Type B pancreatic cell (in vitro differentiated cells): Measurements from ENCODE around the gene USP38. TPM values are rescaled to one million over a fixed set of nuclear protein-coding genes. Genes with fewer than 3 reads are reported as not detected.
"Not testable (repeated sequence)": the region's sequence is repeated elsewhere in the genome, so short reads cannot be mapped to it uniquely, and the experiment has no call there.

Source experiments
- DNase-seq: peaks from one replicate; pipeline ENCODE4 v3.0.0; 2021; ENCODE audit warnings: mixed read lengths; ENCODE audit not compliant: unreplicated experiment; ENCODE audit errors: extremely low spot score
- H3K27ac Mint-ChIP-seq: 2 replicates; pipeline ENCODE4 v1.8.0; 2021; ENCODE audit warnings: mild to moderate bottlenecking, mixed read lengths
- H3K27me3 Mint-ChIP-seq: 2 replicates; pipeline ENCODE4 v1.8.0; 2021; ENCODE audit warnings: mixed read lengths
- H3K36me3 Mint-ChIP-seq: 2 replicates; pipeline ENCODE4 v1.8.0; 2021; ENCODE audit warnings: mixed read lengths
- H3K4me1 Mint-ChIP-seq: one replicate; pipeline ENCODE4 v1.8.0; 2021; ENCODE audit warnings: mixed read lengths; ENCODE audit not compliant: unreplicated experiment
- H3K4me3 Mint-ChIP-seq: 2 replicates; pipeline ENCODE4 v1.8.0; 2021; ENCODE audit warnings: mild to moderate bottlenecking, mixed read lengths
- H3K9me3 Mint-ChIP-seq: 2 replicates; pipeline ENCODE4 v1.8.0; 2021; ENCODE audit warnings: mixed read lengths
- total RNA-seq: library from RNA; stranded (reverse); gene quantifications from 2 replicates; pipeline ENCODE4 v1.2.1, GENCODE V29; 2021; ENCODE audit warnings: low replicate concordance
- TF ChIP-seq, protein P1 (sequence below): fragments of 200-600 bp; sonication (generic); conservative IDR thresholded peaks from 2 replicates; pipeline ENCODE4 v1.5.0; 2021; ENCODE audit warnings: antibody characterized with exemption, mild to moderate bottlenecking

Gene USP38
- total RNA-seq, 1 donor from 2014 or later = 21.9 TPM

DNA sequence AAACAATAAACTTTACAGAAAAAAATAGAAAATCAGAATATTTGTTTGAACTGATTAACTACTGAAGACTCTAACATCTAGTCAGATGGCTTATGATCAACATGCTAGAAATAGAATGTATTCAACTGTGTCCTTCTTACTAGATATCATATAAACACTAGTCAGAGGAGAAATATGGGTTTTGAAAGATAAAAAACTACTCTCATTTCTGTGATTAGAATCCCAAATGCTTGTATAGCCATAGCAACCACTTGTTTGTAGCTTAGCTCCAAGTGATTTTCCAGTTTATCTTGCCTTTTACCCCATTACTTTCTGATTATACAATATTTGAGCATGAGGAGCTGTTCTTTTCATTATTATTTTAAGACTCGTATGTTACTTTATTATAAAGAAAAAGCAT, 31.2 kb downstream of the USP38 start:
- H3K4me3 Mint-ChIP-seq = no peak overlapping the region
- no peaks in the 10 kb centered on the region for H3K9me3 Mint-ChIP-seq
- TF ChIP-seq, protein P1, sequence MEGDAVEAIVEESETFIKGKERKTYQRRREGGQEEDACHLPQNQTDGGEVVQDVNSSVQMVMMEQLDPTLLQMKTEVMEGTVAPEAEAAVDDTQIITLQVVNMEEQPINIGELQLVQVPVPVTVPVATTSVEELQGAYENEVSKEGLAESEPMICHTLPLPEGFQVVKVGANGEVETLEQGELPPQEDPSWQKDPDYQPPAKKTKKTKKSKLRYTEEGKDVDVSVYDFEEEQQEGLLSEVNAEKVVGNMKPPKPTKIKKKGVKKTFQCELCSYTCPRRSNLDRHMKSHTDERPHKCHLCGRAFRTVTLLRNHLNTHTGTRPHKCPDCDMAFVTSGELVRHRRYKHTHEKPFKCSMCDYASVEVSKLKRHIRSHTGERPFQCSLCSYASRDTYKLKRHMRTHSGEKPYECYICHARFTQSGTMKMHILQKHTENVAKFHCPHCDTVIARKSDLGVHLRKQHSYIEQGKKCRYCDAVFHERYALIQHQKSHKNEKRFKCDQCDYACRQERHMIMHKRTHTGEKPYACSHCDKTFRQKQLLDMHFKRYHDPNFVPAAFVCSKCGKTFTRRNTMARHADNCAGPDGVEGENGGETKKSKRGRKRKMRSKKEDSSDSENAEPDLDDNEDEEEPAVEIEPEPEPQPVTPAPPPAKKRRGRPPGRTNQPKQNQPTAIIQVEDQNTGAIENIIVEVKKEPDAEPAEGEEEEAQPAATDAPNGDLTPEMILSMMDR = no peak
- peak overlapping the region; percentile 53 for H3K27ac Mint-ChIP-seq
- H3K27me3 Mint-ChIP-seq = no peaks in the 10 kb centered on the region
- no peak for DNase-seq
- H3K4me1 Mint-ChIP-seq = no peaks in the 10 kb centered on the region
- peaks cover 15% of the 10 kb centered on the region for H3K36me3 Mint-ChIP-seq

DNA sequence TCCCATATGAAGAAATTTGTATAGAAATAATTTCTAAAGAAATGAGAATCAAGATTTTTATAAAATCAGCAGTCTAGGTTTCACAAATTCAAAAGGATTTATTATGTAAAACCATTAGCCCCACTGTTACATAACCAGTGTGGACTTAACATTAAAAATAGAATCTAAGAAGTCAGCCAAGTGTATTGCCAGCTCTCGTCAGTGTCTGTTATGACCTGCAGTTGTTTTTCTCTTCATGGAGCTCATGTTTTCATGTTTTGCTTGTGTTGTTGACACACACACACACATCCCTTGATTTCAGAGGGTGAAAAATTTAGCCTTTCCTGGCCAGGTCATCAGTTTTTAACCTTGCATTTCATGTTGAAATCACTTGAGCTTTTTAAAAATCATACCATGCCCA, 39.5 kb downstream of the USP38 start:
- Mint-ChIP-seq H3K36me3 (peaks cover 3% of the 10 kb centered on the region), H3K4me3 (no peak overlapping the region), H3K9me3 (no peaks in the 10 kb centered on the region), H3K27me3 (no peaks in the 10 kb centered on the region), H3K27ac (no peak overlapping the region), H3K4me1 (no peaks in the 10 kb centered on the region)
- DNase-seq = no peak
- TF ChIP-seq, protein P1 = no peak

DNA sequence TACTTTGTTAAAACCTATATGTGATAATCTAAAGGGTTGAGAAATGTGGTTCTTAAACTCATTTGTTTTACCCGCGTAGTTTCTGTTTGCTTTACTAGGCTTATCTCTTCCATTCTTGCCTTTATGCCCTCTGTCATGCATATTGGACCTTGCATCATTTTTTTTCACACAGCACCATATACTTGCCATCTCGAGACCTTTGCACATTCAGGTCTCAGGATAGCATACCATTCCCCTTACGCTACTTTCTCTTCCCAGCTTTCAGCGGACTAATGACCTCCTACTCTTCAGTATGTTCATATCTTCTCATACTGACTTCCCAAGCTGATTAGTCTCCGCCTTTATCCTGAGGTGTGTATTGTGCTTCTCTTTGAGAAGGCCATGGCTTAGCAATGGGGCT, 40.5 kb downstream of the USP38 start:
- Mint-ChIP-seq H3K27me3 (no peaks in the 10 kb centered on the region), H3K4me1 (no peaks in the 10 kb centered on the region), H3K27ac (peak overlapping the region; percentile 22), H3K9me3 (no peaks in the 10 kb centered on the region), H3K4me3 (no peak overlapping the region), H3K36me3 (peaks cover 3% of the 10 kb centered on the region)
- TF ChIP-seq, protein P1 = no peak
- no peak for DNase-seq

DNA sequence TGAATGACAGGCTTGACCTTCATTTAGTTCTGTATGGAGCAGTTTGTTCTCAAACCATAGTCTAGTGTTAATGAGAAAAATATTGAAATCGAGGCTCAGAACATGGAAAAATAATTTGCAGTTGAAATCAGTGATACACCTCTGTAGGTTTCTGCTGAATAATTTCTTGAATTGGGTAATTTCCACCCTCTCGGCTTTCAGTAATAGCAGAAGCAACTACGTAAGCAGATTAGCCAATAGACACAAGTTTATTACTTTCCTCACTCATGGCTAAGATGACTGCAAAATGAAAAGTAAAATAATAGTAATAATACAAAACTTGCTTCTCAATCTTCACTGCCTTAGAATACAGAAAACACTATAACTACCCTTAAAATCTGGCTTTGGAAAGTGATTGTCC, 46.0 kb downstream of the USP38 start:
- TF ChIP-seq, protein P1 = no peak
- Mint-ChIP-seq H3K36me3 (no peaks in the 10 kb centered on the region), H3K9me3 (no peaks in the 10 kb centered on the region), H3K27ac (no peak overlapping the region), H3K27me3 (no peaks in the 10 kb centered on the region), H3K4me1 (no peaks in the 10 kb centered on the region), H3K4me3 (no peak overlapping the region)
- no peak for DNase-seq

DNA sequence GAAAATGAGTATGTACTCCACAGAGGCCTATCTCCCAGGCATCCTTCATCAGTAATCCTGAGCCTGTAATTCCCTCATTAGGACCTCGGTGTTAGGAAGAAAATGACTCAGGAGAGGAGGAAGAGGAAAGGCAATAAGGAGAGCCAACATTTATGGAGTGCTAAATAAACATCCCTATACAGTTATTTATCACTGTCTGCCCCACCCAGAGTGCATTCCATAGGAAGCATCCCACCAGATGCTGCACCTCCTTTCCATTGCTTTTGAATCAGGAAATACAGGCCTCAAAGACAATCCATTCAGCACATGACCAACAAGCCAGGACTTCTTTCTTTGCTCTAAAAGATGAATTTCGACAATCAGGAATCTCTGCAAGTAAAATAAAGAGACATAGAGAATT, 47.6 kb downstream of the USP38 start:
- Mint-ChIP-seq H3K27ac (no peak overlapping the region), H3K27me3 (no peaks in the 10 kb centered on the region), H3K36me3 (no peaks in the 10 kb centered on the region), H3K4me1 (no peaks in the 10 kb centered on the region), H3K9me3 (no peaks in the 10 kb centered on the region), H3K4me3 (no peak overlapping the region)
- TF ChIP-seq, protein P1 = no peak
- no peak for DNase-seq

DNA sequence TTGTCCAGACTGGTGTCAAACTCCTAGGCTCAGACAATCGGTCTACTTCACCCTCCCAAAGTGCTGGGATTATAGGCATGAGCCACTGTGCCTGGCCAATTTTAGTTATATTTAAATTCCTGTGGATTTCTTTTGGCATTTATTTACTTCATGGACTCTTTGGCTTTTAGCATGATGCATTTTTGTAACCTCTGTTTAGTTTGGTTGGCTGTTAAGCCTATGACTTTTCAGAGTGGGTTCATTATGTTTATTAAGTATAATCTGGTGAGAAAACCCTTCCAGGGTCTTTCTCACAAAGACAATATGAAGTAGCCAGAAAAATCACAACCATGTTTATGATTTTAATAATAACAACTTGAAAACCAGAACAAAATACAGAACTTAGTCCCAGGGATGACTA, 49.4 kb downstream of the USP38 start:
- no peaks in the 10 kb centered on the region for H3K4me1 Mint-ChIP-seq
- DNase-seq = no peak
- H3K36me3 Mint-ChIP-seq = no peaks in the 10 kb centered on the region
- TF ChIP-seq, protein P1 = no peak
- H3K9me3 Mint-ChIP-seq = no peaks in the 10 kb centered on the region
- H3K4me3 Mint-ChIP-seq = no peak overlapping the region
- no peaks in the 10 kb centered on the region for H3K27me3 Mint-ChIP-seq
- no peak overlapping the region for H3K27ac Mint-ChIP-seq

DNA sequence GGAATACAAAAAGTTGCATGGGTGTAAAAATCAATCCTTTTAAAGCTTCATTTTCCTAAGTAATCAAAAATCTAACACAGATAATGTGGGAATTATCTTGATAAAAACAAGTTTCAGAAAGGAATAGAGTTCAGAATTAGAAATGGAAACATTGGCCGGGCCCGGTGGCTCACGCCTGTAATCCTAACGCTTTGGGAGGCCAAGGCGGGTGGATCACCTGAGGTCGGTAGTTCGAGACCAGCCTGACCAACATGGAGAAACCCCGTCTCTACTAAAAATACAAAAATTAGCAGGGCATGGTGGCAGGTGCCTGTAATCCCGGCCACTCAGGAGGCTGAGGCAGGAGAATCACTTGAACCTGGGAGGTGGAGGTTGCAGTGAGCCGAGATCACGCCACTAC, 52.5 kb downstream of the USP38 start:
- H3K4me1 Mint-ChIP-seq, H3K9me3 Mint-ChIP-seq, H3K36me3 Mint-ChIP-seq, DNase-seq, H3K27me3 Mint-ChIP-seq, H3K27ac Mint-ChIP-seq, H3K4me3 Mint-ChIP-seq: not testable (repeated sequence)
